ENCODE measurements around the gene MARCKSL1. TPM values are rescaled to one million over a fixed set of nuclear protein-coding genes. Genes with fewer than 3 reads are reported as not detected.

MARCKSL1 gene
- total RNA-seq, 1 donor from 2014 or later: 10.0 TPM

DNA sequence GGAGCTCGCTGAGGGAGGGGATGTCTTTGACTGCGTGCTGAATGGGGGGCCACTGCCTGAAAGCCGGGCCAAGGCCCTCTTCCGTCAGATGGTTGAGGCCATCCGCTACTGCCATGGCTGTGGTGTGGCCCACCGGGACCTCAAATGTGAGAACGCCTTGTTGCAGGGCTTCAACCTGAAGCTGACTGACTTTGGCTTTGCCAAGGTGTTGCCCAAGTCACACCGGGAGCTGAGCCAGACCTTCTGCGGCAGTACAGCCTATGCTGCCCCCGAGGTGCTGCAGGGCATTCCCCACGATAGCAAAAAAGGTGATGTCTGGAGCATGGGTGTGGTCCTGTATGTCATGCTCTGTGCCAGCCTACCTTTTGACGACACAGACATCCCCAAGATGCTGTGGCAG, 27.7 kb upstream of the MARCKSL1 start:
- Histone ChIP-seq H3K27me3 (ENCODE audit: low read depth) (no peaks in the 10 kb centered on the region), H3K36me3 (peaks cover 52% of the 10 kb centered on the region), H3K4me3 (no peak overlapping the region), H3K9me3 (replicated peaks) (no peaks in the 10 kb centered on the region), H3K27ac (replicated peaks) (no peak overlapping the region), H3K4me1 (peaks cover 20% of the 10 kb centered on the region)
- DNase-seq: no peak
- intact Hi-C loops (cut with micrococcal nuclease): no loop called here
- TF ChIP-seq, protein P1, sequence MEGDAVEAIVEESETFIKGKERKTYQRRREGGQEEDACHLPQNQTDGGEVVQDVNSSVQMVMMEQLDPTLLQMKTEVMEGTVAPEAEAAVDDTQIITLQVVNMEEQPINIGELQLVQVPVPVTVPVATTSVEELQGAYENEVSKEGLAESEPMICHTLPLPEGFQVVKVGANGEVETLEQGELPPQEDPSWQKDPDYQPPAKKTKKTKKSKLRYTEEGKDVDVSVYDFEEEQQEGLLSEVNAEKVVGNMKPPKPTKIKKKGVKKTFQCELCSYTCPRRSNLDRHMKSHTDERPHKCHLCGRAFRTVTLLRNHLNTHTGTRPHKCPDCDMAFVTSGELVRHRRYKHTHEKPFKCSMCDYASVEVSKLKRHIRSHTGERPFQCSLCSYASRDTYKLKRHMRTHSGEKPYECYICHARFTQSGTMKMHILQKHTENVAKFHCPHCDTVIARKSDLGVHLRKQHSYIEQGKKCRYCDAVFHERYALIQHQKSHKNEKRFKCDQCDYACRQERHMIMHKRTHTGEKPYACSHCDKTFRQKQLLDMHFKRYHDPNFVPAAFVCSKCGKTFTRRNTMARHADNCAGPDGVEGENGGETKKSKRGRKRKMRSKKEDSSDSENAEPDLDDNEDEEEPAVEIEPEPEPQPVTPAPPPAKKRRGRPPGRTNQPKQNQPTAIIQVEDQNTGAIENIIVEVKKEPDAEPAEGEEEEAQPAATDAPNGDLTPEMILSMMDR (IDR thresholded peaks at IDR 0.05; ENCODE audit: borderline replicate concordance): no peak

DNA sequence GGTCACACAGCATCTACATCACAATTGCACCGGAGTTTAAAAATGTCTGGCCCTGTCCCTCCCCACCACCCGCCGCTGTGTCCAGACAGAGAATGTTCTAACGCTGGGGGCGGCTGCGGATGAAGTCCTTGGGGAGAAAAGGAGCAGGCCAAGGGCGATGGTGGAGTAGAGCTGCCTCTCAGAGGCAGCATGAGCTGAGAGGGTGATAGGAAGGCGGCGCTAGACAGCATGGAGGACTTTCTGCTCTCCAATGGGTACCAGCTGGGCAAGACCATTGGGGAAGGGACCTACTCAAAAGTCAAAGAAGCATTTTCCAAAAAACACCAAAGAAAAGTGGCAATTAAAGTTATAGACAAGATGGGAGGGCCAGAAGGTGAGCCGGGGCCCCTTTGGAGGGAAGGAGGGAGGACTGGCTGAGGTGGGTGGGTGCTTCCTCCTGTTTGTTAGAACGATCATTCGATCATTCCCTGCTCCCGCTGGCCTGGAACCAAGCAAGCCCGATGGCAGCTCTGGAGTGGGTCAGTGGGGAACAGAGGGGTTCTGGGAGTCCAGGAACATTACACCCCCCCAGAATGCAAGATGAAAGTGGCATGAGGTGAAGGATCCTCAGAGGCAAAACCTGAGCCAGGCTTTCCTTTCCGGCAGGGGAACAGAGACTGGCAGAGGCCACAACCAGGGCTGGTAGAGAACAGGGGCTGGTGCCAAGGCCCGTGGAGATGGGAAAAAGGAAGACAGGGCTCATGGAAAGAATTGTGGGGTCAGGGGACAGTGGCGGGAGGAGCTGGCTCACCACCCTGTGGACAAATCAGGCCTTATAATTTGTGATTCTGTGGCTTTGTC, 26.7 kb upstream of the MARCKSL1 start, which contains the start of the genes FAM229A and TSSK3:
TSS of gene FAM229A (minus strand) at position 12 of the 840 bp plus-strand sequence. CDS start 394 bp downstream, outside the sequence.
TSS of gene TSSK3 (plus strand) at position 66 of the 840 bp plus-strand sequence. CDS start at position 229, 163 bp downstream.
- H3K4me3 ChIP-seq: peak within 1 kb of the TSS; percentile 66
- TF ChIP-seq, protein P1 (IDR thresholded peaks at IDR 0.05; ENCODE audit: borderline replicate concordance): no peak
- H3K4me1 ChIP-seq: peaks cover 20% of the 10 kb centered on the region
- peak; percentile 25 for DNase-seq
- peaks cover 42% of the 10 kb centered on the region for H3K36me3 ChIP-seq
- intact Hi-C loops (cut with micrococcal nuclease): no loop called here
- H3K27ac ChIP-seq (replicated peaks): peak within 1 kb of the TSS; percentile 53
- H3K9me3 ChIP-seq (replicated peaks): no peaks in the 10 kb centered on the region
- no peaks in the 10 kb centered on the region for H3K27me3 ChIP-seq (ENCODE audit: low read depth)

DNA sequence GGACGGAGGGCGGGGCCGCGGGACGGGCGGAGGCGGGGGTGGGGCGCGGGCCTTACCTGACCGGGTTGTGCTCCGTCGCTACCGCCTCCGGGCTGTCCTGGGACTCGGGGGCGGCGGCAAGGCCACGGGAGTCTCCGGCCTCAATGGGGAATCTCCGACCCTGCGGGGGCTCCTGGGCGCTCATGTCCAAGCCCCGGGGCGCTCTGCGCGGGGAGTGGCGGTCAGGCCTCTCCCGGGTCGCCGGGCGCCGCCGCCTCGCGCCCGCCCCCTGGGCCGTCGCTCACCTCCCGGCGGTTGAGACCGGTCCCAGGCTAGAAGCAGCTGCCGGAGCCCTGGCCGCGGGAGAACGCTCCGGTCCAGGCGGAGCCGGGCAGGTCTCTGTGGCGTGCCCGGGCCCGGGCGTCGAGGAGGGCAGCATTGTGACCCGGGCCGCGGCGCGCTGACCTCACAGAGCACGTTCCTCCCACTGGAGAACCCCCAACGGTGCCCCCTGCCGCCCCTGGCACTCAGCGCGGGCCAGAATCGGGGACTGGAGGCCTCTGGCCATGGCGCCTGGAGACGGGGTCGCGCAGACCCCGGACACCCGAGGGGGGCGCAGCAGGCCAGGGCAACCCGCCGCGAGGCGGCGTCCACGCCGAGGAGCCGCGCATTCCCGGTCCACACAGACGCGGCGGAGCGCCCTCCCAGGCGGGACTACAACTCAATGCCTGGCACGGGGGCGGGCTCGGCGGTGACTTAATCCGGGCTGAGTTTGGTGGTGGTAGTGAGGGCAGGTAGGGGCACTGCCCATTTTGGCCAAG, 25.8 kb upstream of the MARCKSL1 start:
- Histone ChIP-seq H3K36me3 (peaks cover 34% of the 10 kb centered on the region), H3K27ac (replicated peaks) (peak overlapping the region; percentile 53), H3K9me3 (replicated peaks) (no peaks in the 10 kb centered on the region), H3K4me1 (peaks cover 20% of the 10 kb centered on the region), H3K4me3 (peak overlapping the region; percentile 66), H3K27me3 (ENCODE audit: low read depth) (no peaks in the 10 kb centered on the region)
- TF ChIP-seq, protein P1 (IDR thresholded peaks at IDR 0.05; ENCODE audit: borderline replicate concordance): peak; percentile 59
- peak; percentile 67 for DNase-seq
- intact Hi-C loops (cut with micrococcal nuclease): no loop called here

DNA sequence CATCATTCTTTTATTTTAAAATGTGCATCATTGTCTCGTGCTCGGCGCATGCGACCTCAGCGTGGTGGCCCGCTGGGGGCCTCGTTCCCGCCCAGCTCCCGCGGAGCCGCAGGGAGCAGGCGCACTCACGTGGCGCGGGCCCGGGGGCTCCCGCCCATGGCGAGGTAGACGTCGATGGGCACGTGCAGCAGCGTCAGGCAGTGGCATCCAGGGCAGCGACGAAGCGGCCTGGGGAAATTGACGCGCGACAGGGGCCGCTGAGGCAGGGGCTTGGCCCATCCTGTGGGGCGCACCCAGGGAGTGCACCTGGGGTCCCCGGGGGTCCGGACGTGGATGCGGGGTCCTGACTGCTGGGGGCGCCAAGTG, 25.3 kb upstream of the MARCKSL1 start:
- intact Hi-C loops (cut with micrococcal nuclease): no loop called here
- peaks cover 28% of the 10 kb centered on the region for H3K36me3 ChIP-seq
- peak overlapping the region; percentile 66 for H3K4me3 ChIP-seq
- peak overlapping the region; percentile 53 for H3K27ac ChIP-seq (replicated peaks)
- no peaks in the 10 kb centered on the region for H3K27me3 ChIP-seq (ENCODE audit: low read depth)
- DNase-seq: no peak
- TF ChIP-seq, protein P1 (IDR thresholded peaks at IDR 0.05; ENCODE audit: borderline replicate concordance): no peak
- no peaks in the 10 kb centered on the region for H3K9me3 ChIP-seq (replicated peaks)
- H3K4me1 ChIP-seq: peaks cover 20% of the 10 kb centered on the region

DNA sequence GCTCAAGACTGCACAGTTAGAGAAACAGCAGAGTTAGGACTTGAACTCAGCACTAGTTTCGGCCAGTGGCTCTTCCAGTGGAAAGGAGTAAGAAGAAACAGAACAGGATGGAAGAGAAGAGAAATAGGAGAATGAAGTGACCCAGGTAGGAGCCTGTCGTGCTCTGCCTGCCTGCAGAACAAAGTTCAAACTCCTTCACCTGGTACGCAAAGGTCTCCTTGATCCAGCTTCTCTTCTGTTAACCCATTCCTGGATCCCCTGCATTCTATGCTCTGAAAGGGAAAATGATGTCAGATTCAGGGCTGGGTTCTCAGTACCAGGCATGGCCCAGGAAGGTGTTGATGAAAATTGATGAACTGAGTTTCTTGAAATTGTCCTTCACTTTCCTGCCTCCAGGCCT, 22.4 kb upstream of the MARCKSL1 start:
- Histone ChIP-seq H3K27ac (replicated peaks) (no peak overlapping the region), H3K4me3 (no peak overlapping the region), H3K27me3 (ENCODE audit: low read depth) (no peaks in the 10 kb centered on the region), H3K4me1 (peaks cover 38% of the 10 kb centered on the region), H3K36me3 (peaks cover 4% of the 10 kb centered on the region), H3K9me3 (replicated peaks) (no peaks in the 10 kb centered on the region)
- TF ChIP-seq, protein P1 (IDR thresholded peaks at IDR 0.05; ENCODE audit: borderline replicate concordance): no peak
- no peak for DNase-seq
- intact Hi-C loops (cut with micrococcal nuclease): no loop called here
